Keratinocyte (primary cell): ENCODE data around the gene MYH9. TPM values are rescaled to one million over a fixed set of nuclear protein-coding genes. Genes with fewer than 3 reads are reported as not detected.

ENCODE experiments used
- DNase-seq: peaks from one replicate; pipeline ENCODE4 v3.0.0-alpha.2; 2011; ENCODE audit warnings: low read depth, missing footprints, low spot score
- FAIRE-seq: peaks from 2 replicates; lab custom pipeline; 2011; peaks lifted over from hg19 to GRCh38; lab: Jason Lieb, UNC
- H2AFZ ChIP-seq: 2 replicates; pipeline ENCODE4 v1.6.0; 2012; ENCODE audit warnings: low read length, control low read depth, inconsistent platforms; ENCODE audit not compliant: control insufficient read depth
- H3K27ac ChIP-seq: 2 replicates; pipeline ENCODE4 v1.5.1; 2011; ENCODE audit warnings: low read length; ENCODE audit not compliant: control insufficient read depth, insufficient read depth
- H3K27me3 ChIP-seq: 3 replicates; pipeline ENCODE4 v1.6.0; 2011; ENCODE audit warnings: low read length; ENCODE audit not compliant: control insufficient read depth, insufficient read depth; ENCODE audit errors: extremely low read depth
- H3K36me3 ChIP-seq, 2 experiments: 2 replicates in 1 of 2; 3 replicates in 1 of 2; pipeline ENCODE4 v1.5.1; 2011; ENCODE audit warnings: low read length in 2 of 2, mild to moderate bottlenecking in 1 of 2; ENCODE audit not compliant: control insufficient read depth in 2 of 2, insufficient read depth in 2 of 2; ENCODE audit errors: extremely low read depth in 1 of 2
- H3K4me1 ChIP-seq: 3 replicates; pipeline ENCODE4 v1.5.1; 2011; ENCODE audit warnings: low read length; ENCODE audit not compliant: control insufficient read depth, insufficient read depth; ENCODE audit errors: extremely low read depth
- H3K4me2 ChIP-seq: 3 replicates; pipeline ENCODE4 v1.6.0; 2011; ENCODE audit warnings: low read depth, low read length; ENCODE audit not compliant: control insufficient read depth, insufficient read depth; ENCODE audit errors: extremely low read depth
- H3K4me3 ChIP-seq, 3 experiments: fragments of 200-600 bp in 1 of 3; sonication (generic) in 1 of 3; 2 replicates in 2 of 3; 3 replicates in 1 of 3; pipeline ENCODE4 v1.5.1; 2011 to 2016; ENCODE audit warnings: low read length in 3 of 3, mild to moderate bottlenecking in 3 of 3, control low read depth in 2 of 3, inconsistent platforms in 1 of 3, low read depth in 1 of 3, mixed read lengths in 1 of 3, mixed run types in 1 of 3, moderate library complexity in 1 of 3; ENCODE audit not compliant: control insufficient read depth in 2 of 3, insufficient read depth in 2 of 3; ENCODE audit errors: extremely low read depth in 1 of 3
- H3K79me2 ChIP-seq: 2 replicates; pipeline ENCODE4 v1.6.0; 2012; ENCODE audit warnings: low read length; ENCODE audit not compliant: control insufficient read depth, insufficient read depth
- H3K9ac ChIP-seq: 3 replicates; pipeline ENCODE4 v1.6.0; 2011; ENCODE audit warnings: low read length; ENCODE audit not compliant: control insufficient read depth, insufficient read depth; ENCODE audit errors: extremely low read depth
- H3K9me1 ChIP-seq: 3 replicates; pipeline ENCODE4 v1.6.0; 2011; ENCODE audit warnings: low read length; ENCODE audit not compliant: control insufficient read depth, insufficient read depth; ENCODE audit errors: extremely low read depth
- H3K9me3 ChIP-seq: 2 replicates; pipeline ENCODE4 v1.5.1; 2012; ENCODE audit warnings: low read depth, low read length; ENCODE audit not compliant: control insufficient read depth
- H4K20me1 ChIP-seq: 3 replicates; pipeline ENCODE4 v1.6.0; 2011; ENCODE audit warnings: low read length; ENCODE audit not compliant: control insufficient read depth, insufficient read depth; ENCODE audit errors: extremely low read depth
- CTCF ChIP-seq, 3 experiments: IDR thresholded peaks in 1 of 3; conservative IDR thresholded peaks in 1 of 3; optimal IDR thresholded peaks in 1 of 3; 2 replicates in 2 of 3; 3 replicates in 1 of 3; pipeline versions ENCODE3 to v1.5.1; 2011; ENCODE audit warnings: low read length in 3 of 3, mild to moderate bottlenecking in 3 of 3, moderate library complexity in 2 of 3, control low read depth in 1 of 3, inconsistent platforms in 1 of 3; ENCODE audit not compliant: insufficient read depth in 2 of 3; ENCODE audit errors: extremely low read depth in 1 of 3
- EZH2 ChIP-seq: IDR thresholded peaks from one replicate; pipeline ENCODE4 v1.6.1; 2012; ENCODE audit warnings: inconsistent platforms, mild to moderate bottlenecking, low read length, moderate library complexity
- dilution Hi-C: fragments of 300-500 bp; cut with MboI; formaldehyde crosslinking; loops from one replicate; pipeline ENCODE4 v1.7.0; 2020; ENCODE audit warnings: low sequenced_read_pairs; ENCODE audit not compliant: extremely low pct_ligation_motif_present
- polyA plus RNA-seq, 5 experiments: library from polyadenylated mRNA; depleted of rRNA in 3 of 5; stranded (reverse) in 3 of 5; stranded (forward) in 1 of 5; unstranded in 1 of 5; fragments of >200 nt; gene quantifications; 1 replicate in 1 of 5; 2 replicates in 3 of 5; 3 replicates in 1 of 5; pipeline versions ENCODE4 v1.2.1 to v1.2.3, GENCODE V29; 2011 to 2012; ENCODE audit warnings: missing spikeins in 2 of 5, low read depth in 1 of 5, low replicate concordance in 1 of 5

MYH9 gene
- polyA plus RNA-seq, 1 donor (not counting 4 experiments of a cell fraction or from before 2014, with no cell fraction given), result 351 TPM

GRCh38 chr22:36383110-36383581, 4.6 kb downstream of the MYH9 start:
- FAIRE-seq (peak; percentile 81), DNase-seq (no peak)
- TF ChIP-seq EZH2 (no peak), CTCF (optimal IDR thresholded peaks at IDR 0.05 in 1 of 3, IDR thresholded peaks at IDR 0.05 in 1 of 3, conservative IDR thresholded peaks at IDR 0.05 in 1 of 3; ENCODE audit: extremely low read depth in 1 of 3, insufficient read depth in 2 of 3, low read length in 3 of 3) (no peak)
- peaks cover 56% of the 10 kb centered on the region for H3K4me1 ChIP-seq
- no peak overlapping the region for H2AFZ ChIP-seq
- H3K27ac ChIP-seq, result peak overlapping the region; percentile 36
- H3K79me2 ChIP-seq, result peaks cover 93% of the 10 kb centered on the region
- peaks cover 79% of the 10 kb centered on the region for H4K20me1 ChIP-seq
- H3K4me2 ChIP-seq, result peak overlapping the region; percentile 25
- dilution Hi-C loops, result no loop called here
- H3K9ac ChIP-seq, result peak overlapping the region; percentile 35
- no peaks in the 10 kb centered on the region for H3K9me3 ChIP-seq
- peak overlapping the region in 2 of 3 experiments; percentile 3 to 20 for H3K4me3 ChIP-seq
- peaks cover 20 to 63% of the 10 kb centered on the region in 2 experiments for H3K36me3 ChIP-seq
- no peaks in the 10 kb centered on the region for H3K27me3 ChIP-seq
- H3K9me1 ChIP-seq, result peaks cover 12% of the 10 kb centered on the region

GRCh38 chr22:36381513-36382128, 6.1 kb downstream of the MYH9 start:
- Histone ChIP-seq H3K36me3 (peaks cover 22 to 61% of the 10 kb centered on the region in 2 experiments), H3K4me1 (peaks cover 69% of the 10 kb centered on the region), H3K79me2 (peaks cover 96% of the 10 kb centered on the region), H3K9me3 (no peaks in the 10 kb centered on the region), H3K9ac (no peak overlapping the region), H4K20me1 (peaks cover 91% of the 10 kb centered on the region), H3K4me2 (peak overlapping the region; percentile 25), H3K27ac (no peak overlapping the region), H3K4me3 (no peak overlapping the region), H3K27me3 (no peaks in the 10 kb centered on the region), H3K9me1 (peaks cover 12% of the 10 kb centered on the region), H2AFZ (no peak overlapping the region)
- DNase-seq, result no peak
- TF ChIP-seq CTCF (optimal IDR thresholded peaks at IDR 0.05 in 1 of 3, IDR thresholded peaks at IDR 0.05 in 1 of 3, conservative IDR thresholded peaks at IDR 0.05 in 1 of 3; ENCODE audit: extremely low read depth in 1 of 3, insufficient read depth in 2 of 3, low read length in 3 of 3), result no peak
- no peak for TF ChIP-seq EZH2
- no peak for FAIRE-seq
- dilution Hi-C loops, result no loop called here
